HepG2 (cell line): ENCODE results near the gene RHBDD3. TPM values are rescaled to one million over a fixed set of nuclear protein-coding genes. Genes with fewer than 3 reads are reported as not detected.

Experiments
- BORCS8-MEF2B ChIP-seq: sonication (generic); formaldehyde crosslinking; IDR thresholded peaks from 2 replicates; pipeline ENCODE4 v1.8.0; 2022; ENCODE audit warnings: mild to moderate bottlenecking, missing genetic modification reagents
- DBP ChIP-seq: sonication (generic); formaldehyde crosslinking; IDR thresholded peaks from 2 replicates; pipeline ENCODE4 v1.4.0; 2020; ENCODE audit warnings: missing genetic modification reagents; ENCODE audit errors: not compliant biosample characterization
- EP300 ChIP-seq, 3 experiments: sonication (generic) in 1 of 3; formaldehyde crosslinking in 1 of 3; IDR thresholded peaks; 2 replicates each; pipeline versions ENCODE4 v1.5.1 to v1.6.1; 2011 to 2020; ENCODE audit warnings: low read depth in 2 of 3, low read length in 2 of 3, borderline replicate concordance in 1 of 3, improper control_type of control experiment in 1 of 3, mild to moderate bottlenecking in 1 of 3, missing genetic modification reagents in 1 of 3, moderate library complexity in 1 of 3
- FIP1L1 ChIP-seq: fragments of 200-400 bp; formaldehyde crosslinking; IDR thresholded peaks from 2 replicates; pipeline ENCODE4 v1.6.1; 2018; ENCODE audit warnings: low read depth, mild to moderate bottlenecking, low read length, moderate library complexity, borderline replicate concordance; ENCODE audit not compliant: insufficient read depth
- GPBP1L1 ChIP-seq: sonication (generic); formaldehyde crosslinking; IDR thresholded peaks from 2 replicates; pipeline ENCODE4 v1.5.0; 2020; ENCODE audit warnings: mild to moderate bottlenecking, missing genetic modification reagents
- MEF2D ChIP-seq: sonication (generic); formaldehyde crosslinking; IDR thresholded peaks from 2 replicates; pipeline ENCODE4 v1.5.1; 2020; ENCODE audit warnings: mild to moderate bottlenecking, missing genetic modification reagents
- MIER2 ChIP-seq: IDR thresholded peaks from 2 replicates; pipeline ENCODE4 v1.6.1; 2016; ENCODE audit warnings: missing biosample characterization, missing genetic modification reagents
- NR2F2 ChIP-seq: IDR thresholded peaks from 2 replicates; pipeline ENCODE4 v1.6.1; 2012; ENCODE audit warnings: low read depth, inconsistent platforms, borderline replicate concordance
- REPIN1 ChIP-seq: sonication (generic); formaldehyde crosslinking; IDR thresholded peaks from 2 replicates; pipeline ENCODE4 v1.8.0; 2022; ENCODE audit warnings: missing genetic modification reagents, low read depth, mild to moderate bottlenecking, borderline replicate concordance
- TBL1XR1 ChIP-seq: fragments of 150-350 bp; IDR thresholded peaks from 2 replicates; pipeline ENCODE4 v1.6.1; 2014; ENCODE audit warnings: borderline replicate concordance, low read length; ENCODE audit not compliant: partially characterized antibody
- TCF12 ChIP-seq, 2 experiments: fragments of 450-650 bp in 1 of 2; sonication (generic) in 1 of 2; formaldehyde crosslinking in 1 of 2; IDR thresholded peaks; 2 replicates each; pipeline versions ENCODE4 v1.6.1 to v1.8.0; 2017 to 2022; ENCODE audit warnings: antibody characterized with exemption in 1 of 2, mild to moderate bottlenecking in 1 of 2, missing genetic modification reagents in 1 of 2, moderate library complexity in 1 of 2
- ZBTB2 ChIP-seq: sonication (generic); formaldehyde crosslinking; IDR thresholded peaks from 2 replicates; pipeline ENCODE4 v1.8.0; 2022; ENCODE audit warnings: low read depth, missing genetic modification reagents
- ZBTB43 ChIP-seq: sonication (generic); formaldehyde crosslinking; conservative IDR thresholded peaks from 2 replicates; pipeline ENCODE4 v1.4.0; 2020; ENCODE audit warnings: missing genetic modification reagents
- ZNF44 ChIP-seq: sonication (generic); formaldehyde crosslinking; IDR thresholded peaks from 2 replicates; pipeline ENCODE4 v1.5.1; 2020; ENCODE audit warnings: mild to moderate bottlenecking, missing genetic modification reagents
- ZNF790 ChIP-seq: sonication (generic); formaldehyde crosslinking; IDR thresholded peaks from 2 replicates; pipeline ENCODE4 v1.8.0; 2022; ENCODE audit warnings: missing genetic modification reagents, mild to moderate bottlenecking, borderline replicate concordance
- ZNF83 ChIP-seq: sonication (generic); formaldehyde crosslinking; IDR thresholded peaks from 2 replicates; pipeline ENCODE4 v1.4.0; 2020; ENCODE audit warnings: missing genetic modification reagents, mild to moderate bottlenecking, borderline replicate concordance
- ZNF841 ChIP-seq: sonication (generic); formaldehyde crosslinking; IDR thresholded peaks from 2 replicates; pipeline ENCODE4 v1.8.1; 2023; ENCODE audit warnings: missing genetic modification reagents, borderline replicate concordance
- polyA plus RNA-seq, 8 experiments: library from polyadenylated mRNA; depleted of rRNA in 3 of 8; stranded (reverse) in 7 of 8; unstranded in 1 of 8; fragments of >200 nt; fragmentation: Illumina TruSeq in 4 of 8; extraction: Trizol in 4 of 8; gene quantifications; 2 replicates each; pipeline versions ENCODE4 v1.2.1 to v1.2.3, GENCODE V29; 2011 to 2016; ENCODE audit warnings: low read depth in 4 of 8, missing spikeins in 1 of 8, mixed read lengths in 1 of 8; ENCODE audit not compliant: insufficient read depth in 1 of 8
- total RNA-seq, 5 experiments: library from RNA; depleted of rRNA; stranded (reverse); fragments of >200 nt; fragmentation: Illumina TruSeq; extraction: Trizol; gene quantifications; 2 replicates each; pipeline ENCODE4 v1.2.3, GENCODE V29; 2016; ENCODE audit warnings: low read depth in 1 of 5
- TF ChIP-seq, protein P1 (sequence below): sonication (generic); formaldehyde crosslinking; IDR thresholded peaks from 2 replicates; pipeline ENCODE4 v1.5.0; 2020; ENCODE audit warnings: missing genetic modification reagents, mild to moderate bottlenecking, borderline replicate concordance

RHBDD3 gene
- total and polyA plus RNA-seq, 2 of the 13 experiments (the other 11 are each of a cell fraction or from before 2014, with no cell fraction given) = 12.1 to 26.7 TPM

DNA sequence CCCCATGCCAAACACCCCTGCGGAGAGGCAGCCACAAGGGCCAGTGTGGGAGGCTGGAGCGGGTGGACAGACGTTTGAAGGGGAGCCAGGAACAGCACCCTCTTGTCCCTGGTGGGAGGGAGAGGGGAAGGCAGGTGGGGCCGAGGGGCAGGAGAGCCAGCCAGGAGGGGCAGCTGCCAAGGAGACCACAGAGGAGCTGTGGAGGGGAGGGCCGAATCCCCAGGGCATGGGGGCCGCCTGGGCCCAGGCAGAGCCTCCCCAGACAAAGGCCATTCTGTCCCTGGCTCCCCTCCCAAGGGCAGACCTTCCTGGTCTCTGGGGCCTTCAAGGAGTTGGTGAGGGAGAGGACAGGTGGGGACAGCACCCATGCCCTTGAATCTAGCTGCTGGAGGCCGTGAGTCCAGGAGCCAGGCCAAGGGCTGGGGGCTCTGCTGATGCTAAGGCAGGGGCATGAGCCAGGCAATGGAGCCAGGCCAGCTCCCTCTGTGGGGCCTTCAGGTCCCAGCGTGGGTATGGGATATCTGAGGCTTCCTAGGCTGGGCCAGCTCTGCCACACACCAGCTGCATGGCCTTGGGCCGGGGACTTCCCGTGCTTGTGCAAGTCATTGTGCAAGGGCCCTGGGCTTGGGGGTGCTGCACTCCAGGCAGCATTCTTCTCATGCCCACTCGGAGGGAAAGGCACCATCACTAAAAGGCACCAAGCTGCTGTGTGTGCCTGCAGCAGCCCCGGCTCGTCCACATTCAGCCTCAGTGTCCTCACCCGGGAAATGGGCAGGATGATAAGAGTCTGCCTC is 50.7 kb downstream of the RHBDD3 start (continued):
- TF ChIP-seq ZBTB2 (CRISPR knock-in tag) (no peak), NR2F2 (no peak), ZNF83 (CRISPR knock-in tag) (no peak), DBP (CRISPR knock-in tag) (no peak), ZNF44 (CRISPR knock-in tag) (no peak), TBL1XR1 (no peak), EP300 (IDR thresholded peaks at IDR 0.05; ENCODE audit: low read depth in 2 of 2, low read length in 2 of 2) (0 out of 4 replicates have a peak, but pooled peaks of 1 of the 2 experiments have one; percentile 6), EP300 (CRISPR knock-in tag; IDR thresholded peaks at IDR 0.05; ENCODE audit: borderline replicate concordance) (no peak), ZNF790 (CRISPR knock-in tag) (no peak), TCF12 (IDR thresholded peaks at IDR 0.05) (no peak), TCF12 (CRISPR knock-in tag; IDR thresholded peaks at IDR 0.05) (no peak), MIER2 (CRISPR knock-in tag) (no peak), BORCS8-MEF2B (CRISPR knock-in tag) (0 out of 2 replicates have a peak, but pooled peaks have one; percentile 29), ZBTB43 (CRISPR knock-in tag) (peak; percentile 65; the same call in 1 of the 2 replicates), ZNF841 (CRISPR knock-in tag) (no peak), FIP1L1 (no peak), REPIN1 (no peak), MEF2D (CRISPR knock-in tag) (no peak), GPBP1L1 (CRISPR knock-in tag) (no peak)
- TF ChIP-seq, protein P1, sequence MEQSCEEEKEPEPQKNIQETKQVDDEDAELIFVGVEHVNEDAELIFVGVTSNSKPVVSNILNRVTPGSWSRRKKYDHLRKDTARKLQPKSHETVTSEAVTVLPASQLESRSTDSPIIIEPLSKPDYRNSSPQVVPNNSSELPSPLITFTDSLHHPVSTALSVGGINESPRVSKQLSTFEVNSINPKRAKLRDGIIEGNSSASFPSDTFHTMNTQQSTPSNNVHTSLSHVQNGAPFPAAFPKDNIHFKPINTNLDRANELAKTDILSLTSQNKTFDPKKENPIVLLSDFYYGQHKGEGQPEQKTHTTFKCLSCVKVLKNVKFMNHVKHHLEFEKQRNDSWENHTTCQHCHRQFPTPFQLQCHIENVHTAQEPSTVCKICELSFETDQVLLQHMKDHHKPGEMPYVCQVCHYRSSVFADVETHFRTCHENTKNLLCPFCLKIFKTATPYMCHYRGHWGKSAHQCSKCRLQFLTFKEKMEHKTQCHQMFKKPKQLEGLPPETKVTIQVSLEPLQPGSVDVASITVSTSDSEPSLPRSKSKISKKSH (CRISPR knock-in tag) = no peak
